GM19324 (cell line): ENCODE results near the gene MTFR2.
"Not testable (repeated sequence)": the region's sequence is repeated elsewhere in the genome, so short reads cannot be mapped to it uniquely, and the experiment has no call there.

Experiments used
- ATAC-seq: cut with Tn5 transposase; IDR thresholded peaks from one replicate; pipeline ENCODE4 v1.9.1; 2021; ENCODE audit warnings: mild to moderate bottlenecking, moderate library complexity; ENCODE audit not compliant: unreplicated experiment, low FRiP score

The MTFR2 gene

DNA sequence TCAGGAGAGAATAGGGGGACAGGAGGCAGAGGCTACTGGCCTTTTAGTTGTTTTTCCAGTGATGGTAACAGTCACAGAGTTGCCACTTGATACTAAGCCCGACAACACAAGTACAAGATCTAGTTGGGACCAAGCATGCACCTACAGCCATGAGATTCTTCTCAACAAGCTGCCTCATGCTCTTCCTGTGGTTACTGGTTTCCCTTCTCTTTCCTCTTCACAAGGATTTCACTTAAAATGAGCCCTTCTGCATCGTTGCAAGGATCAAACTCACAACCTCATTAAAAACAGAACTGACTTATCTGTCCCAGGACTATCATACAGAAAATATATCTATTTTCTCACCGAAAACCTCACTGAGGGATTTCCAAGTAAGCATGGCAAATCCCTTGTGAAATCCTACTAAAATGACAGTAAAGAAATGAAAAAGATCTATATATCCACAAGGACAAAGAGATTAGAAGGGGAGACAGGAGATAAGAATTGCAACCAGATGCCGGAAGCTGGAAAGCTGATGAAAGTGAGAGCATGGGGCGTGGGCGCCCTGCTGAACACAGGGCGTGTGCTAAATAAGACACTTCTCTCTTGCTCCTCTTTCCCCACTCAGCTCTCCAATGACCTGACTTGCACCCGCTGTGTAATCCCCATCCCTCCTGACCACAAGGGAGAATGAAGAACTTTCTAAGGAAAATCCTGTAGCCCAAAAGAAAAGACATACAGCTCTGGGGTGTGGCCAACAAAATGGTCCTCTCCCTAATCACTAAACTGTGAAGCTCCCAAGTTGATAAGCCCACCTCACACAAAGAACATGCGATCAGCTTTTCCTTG is 13.4 kb downstream of the MTFR2 start:
- ATAC-seq, result no peak

GRCh38 chr6:136235233-136235564 is 14.9 kb downstream of the MTFR2 start:
- no peak for ATAC-seq

- no peak for ATAC-seq
Measured at GRCh38 chr6:136232701-136233100, 17.4 kb downstream of the MTFR2 start.

DNA sequence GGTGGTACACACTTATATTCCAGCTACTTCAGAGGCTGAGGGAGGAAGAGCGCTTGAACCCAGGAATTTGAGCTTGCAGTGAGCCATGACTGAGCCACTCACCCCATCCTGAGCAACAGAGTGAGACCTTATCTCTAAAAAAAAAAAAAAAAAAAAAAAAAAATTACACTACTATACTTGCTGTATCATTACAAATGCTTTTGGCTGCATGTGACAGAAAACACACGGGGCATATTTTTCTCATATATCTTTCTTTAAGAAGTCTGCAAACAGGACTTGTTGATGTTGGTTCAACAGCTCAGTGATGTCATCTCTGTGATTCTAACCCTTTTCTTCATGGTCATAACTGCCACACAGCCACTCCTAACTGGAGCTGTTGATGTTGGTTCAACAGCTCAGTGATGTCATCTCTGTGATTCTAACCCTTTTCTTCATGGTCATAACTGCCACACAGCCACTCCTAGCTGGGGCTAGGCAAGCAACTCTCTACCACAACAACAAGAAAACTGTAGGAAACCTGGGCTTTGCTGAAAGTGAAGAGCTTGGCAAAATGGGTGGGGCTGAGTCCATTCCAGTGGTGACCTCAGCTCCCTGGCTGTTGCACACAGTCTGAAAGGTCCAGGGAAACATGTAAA is 19.8 kb downstream of the MTFR2 start:
- ATAC-seq, result no peak

DNA sequence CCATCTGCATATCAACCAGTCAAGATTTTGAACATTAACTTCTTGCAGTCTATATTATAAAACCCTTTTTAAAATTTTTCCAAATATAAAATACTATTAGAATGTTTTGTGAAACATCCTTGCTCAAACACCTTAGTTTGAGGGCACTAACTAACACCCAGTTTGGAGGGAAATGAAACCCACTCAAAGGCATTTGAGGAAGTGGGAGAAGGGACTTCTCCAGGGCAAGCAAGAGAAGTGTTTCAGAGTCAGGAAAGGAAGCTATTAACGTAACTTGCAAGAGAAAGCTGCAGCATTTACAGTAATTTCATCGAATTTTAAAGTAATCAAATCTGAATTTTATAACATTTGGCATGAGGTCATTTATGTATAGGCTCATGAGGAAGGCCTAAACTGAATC is 21.3 kb downstream of the MTFR2 start:
- no peak for ATAC-seq

- ATAC-seq, result no peak
Measured at GRCh38 chr6:136226674-136227377, 23.3 kb downstream of the MTFR2 start.

DNA sequence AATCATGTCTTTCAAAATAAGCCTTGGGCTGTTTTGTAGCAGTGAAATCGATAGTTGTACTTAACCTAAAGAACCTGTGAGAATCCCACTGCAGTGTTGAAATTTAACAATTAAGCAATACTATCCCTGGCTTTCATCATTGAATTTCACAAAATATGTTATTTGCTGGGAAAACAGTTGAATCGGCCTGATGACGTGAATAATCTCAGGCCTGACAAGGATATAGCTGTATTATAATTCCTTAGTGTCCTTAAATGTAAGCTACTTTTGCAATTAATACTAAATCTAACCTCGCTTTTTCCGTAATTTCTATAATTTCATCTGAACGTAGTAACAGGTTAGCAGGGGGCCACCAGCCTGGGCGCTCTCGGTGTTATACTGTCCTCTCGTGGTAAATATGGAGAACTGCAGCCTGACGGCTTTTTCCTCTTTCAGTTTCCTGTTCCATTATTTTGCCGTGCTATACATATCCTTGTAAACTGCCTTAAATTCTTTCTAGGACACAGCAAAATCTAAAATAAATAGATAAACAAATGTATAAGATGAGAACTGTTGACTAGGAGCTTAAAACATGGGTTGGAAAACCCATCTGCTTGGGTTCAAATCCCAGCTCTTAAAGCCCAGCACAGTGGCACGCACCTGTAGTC is 24.0 kb downstream of the MTFR2 start:
- ATAC-seq, result no peak

DNA sequence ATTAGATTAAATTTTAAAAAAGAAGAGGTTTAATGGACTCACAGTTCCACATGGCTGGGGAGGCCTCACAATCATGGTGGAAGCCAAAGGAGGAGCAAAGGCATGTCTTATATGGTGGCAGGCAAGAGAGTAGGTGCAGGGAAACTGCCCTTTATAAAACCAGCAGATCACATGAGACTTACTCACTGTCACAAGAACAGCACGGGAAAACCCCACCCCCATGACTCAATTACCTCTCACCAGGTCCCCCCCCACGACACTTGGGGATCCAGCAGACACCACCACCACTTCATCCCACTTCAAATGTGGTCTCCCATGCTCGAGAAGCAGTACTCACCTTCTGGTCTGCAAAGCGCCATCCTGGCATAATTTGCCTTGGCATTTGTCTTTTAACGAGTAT is 24.6 kb downstream of the MTFR2 start:
- ATAC-seq, result no peak

DNA sequence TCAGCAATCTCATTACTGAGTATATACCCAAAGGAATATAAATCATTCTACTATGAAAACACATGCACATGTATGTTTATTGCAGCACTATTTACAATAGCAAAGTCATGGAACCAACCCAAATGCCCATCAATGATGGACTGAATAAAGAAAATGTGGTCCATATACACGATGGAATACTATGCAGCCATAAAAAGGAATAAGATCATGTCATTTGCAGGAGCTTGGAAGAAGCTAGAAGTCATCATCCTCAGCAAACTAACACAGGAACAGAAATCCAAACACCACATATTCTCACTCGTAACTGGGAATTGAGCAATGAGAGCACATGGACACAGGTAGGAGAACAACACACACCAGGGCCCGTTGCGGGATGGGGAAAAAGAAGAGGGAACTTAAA is 25.1 kb downstream of the MTFR2 start:
- not testable (repeated sequence) for ATAC-seq

GRCh38 chr6:136216503-136217401 is 33.4 kb downstream of the MTFR2 start:
- ATAC-seq, result no peak

GRCh38 chr6:136213853-136214252 is 36.3 kb downstream of the MTFR2 start:
- ATAC-seq, result no peak

- no peak for ATAC-seq
Measured at GRCh38 chr6:136213012-136213539, 37.0 kb downstream of the MTFR2 start.

DNA sequence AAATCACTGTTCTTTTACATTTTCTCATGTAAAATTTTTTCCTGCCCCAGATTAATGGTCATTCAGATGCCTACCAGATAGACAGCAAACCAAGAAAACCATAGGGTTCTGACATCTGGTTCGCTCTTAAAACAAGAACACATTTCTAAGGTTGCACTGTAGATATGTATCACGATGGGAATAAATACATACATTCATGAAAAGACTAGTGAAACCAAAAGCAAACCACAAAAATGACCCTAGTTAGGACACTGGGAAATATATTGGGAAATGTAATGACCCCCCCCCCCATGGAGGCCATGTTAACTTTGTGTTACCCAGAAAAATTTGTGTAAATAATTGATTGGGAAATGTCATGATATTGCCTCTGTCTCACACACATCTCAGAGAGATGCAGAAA is 37.5 kb downstream of the MTFR2 start:
- ATAC-seq, result no peak

DNA sequence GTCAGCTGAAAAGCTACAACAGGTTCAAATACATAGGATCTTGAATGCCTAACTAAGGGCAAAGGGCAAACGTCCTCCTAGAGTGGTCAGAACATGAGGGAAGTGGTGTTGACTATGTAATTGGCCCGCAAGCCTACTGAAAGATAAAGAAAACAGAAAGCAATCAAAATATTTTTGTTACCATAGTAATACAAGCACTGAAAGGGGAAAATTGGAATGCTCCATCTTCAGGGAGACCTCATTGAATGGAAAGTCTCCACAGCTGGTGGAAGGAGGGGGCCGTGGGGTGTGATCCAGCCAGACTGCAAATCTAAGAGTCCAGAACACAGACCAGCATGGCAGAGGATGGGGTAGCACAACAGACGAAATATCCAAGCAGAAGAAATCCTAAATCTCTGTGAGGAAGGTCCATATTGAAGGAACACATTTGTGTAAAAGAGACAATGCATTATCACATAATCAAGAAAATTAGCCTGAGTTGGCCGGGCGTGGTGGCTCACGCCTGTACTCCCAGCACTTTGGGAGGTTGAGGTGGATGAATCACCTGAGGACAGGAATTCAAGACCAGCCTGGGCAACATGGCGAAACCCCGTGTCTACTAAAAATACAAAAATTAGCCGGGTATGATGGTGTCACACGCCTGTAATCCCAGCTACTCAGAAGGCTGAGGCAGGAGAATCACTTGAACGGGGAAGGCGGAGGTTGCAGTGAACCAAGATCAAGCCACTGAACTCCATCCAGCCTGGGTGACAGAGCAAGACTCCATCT is 39.5 kb downstream of the MTFR2 start:
- ATAC-seq, result no peak

DNA sequence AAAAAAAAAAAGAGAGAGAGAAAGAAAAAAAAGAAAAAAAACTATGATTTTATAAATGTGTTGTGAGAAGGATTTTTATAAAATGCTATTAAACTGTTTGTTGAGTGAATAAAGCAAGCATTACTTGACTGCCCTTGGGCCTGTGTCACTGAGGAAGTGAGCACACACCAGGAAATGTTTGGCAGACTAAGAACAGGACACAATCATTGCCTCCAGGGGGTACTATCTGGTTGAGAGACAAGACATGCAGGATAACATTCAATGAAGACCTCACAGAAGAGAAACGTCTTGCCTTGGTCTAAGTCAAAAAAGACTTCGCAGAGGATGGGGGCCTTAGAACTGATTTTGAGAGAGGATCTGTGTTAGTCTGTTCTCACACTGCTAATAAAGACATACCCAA is 40.6 kb downstream of the MTFR2 start:
- ATAC-seq, result no peak

DNA sequence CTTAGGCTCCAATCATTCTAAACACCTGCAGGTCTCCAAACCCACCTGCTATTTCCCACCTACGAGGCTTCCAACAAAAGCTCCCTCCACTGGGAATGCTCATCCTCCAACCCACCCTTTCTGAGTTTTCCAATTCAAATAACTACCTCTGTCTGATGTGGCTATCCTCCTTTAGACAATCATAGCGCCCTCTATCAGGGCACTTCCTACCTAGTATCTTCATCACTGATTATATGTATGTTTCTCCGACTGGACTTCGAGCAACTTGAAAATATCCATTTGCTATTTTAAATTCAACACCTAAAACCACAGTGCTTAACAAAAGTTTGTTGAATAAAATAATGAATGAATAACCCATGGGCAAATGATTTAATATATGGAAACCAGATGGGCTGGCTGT is 41.3 kb downstream of the MTFR2 start:
- ATAC-seq, result no peak

GRCh38 chr6:136201732-136202131 is 48.4 kb downstream of the MTFR2 start:
- no peak for ATAC-seq

DNA sequence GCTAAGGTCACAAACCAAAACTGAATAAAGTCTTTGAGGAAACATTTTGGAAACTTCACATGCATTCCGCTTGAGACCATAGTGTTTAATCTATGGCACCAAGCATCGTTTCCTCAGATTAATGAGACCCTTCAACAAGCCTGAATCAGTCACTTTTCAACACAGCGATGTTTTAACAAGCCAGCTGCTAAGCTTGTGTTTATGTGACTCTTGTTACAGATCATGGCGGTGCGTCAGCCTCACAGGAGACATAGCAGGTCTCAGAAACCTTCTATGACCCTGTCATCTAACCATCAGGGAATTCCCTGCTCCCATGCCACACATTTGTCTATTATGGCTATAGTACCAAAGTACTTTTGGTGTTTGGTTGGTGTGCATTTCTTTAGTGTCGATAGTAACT is 57.2 kb downstream of the MTFR2 start:
- ATAC-seq, result no peak

DNA sequence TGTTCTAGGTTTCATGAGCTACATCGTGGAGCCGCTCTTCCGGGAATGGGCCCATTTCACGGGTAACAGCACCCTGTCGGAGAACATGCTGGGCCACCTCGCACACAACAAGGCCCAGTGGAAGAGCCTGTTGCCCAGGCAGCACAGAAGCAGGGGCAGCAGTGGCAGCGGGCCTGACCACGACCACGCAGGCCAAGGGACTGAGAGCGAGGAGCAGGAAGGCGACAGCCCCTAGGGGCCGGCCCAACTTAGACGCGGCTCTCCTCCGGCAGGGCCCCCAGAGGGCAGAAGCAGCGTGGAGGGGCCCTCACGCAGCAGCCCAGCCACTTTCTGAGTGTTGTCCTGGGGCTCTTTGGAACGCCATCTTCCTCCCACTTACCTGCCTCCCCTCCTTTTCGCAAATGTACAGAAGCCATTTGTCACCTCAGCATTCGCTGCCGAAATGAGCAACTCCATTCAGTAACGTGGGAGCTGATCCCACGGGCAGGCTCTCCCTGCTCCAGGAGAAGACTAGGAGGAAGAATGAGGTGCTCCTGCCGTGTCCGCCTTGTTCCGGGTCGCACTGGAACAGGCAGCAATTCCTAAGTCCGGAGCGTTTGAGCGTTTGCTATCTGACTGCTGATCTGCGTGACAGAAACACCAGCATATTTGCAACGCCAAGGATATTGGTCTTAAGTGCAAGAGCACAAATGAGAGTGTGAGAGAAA is 58.4 kb downstream of the MTFR2 start:
- no peak for ATAC-seq
